Keratinocyte (primary cell): ENCODE data around the gene NPR1. TPM values are rescaled to one million over a fixed set of nuclear protein-coding genes. Genes with fewer than 3 reads are reported as not detected.

Source experiments
- DNase-seq: peaks from one replicate; pipeline ENCODE4 v3.0.0-alpha.2; 2011; ENCODE audit warnings: low read depth, missing footprints, low spot score
- FAIRE-seq: peaks from 2 replicates; lab custom pipeline; 2011; peaks lifted over from hg19 to GRCh38; lab: Jason Lieb, UNC
- H2AFZ ChIP-seq: 2 replicates; pipeline ENCODE4 v1.6.0; 2012; ENCODE audit warnings: low read length, control low read depth, inconsistent platforms; ENCODE audit not compliant: control insufficient read depth
- H3K27ac ChIP-seq: 2 replicates; pipeline ENCODE4 v1.5.1; 2011; ENCODE audit warnings: low read length; ENCODE audit not compliant: control insufficient read depth, insufficient read depth
- H3K27me3 ChIP-seq: 3 replicates; pipeline ENCODE4 v1.6.0; 2011; ENCODE audit warnings: low read length; ENCODE audit not compliant: control insufficient read depth, insufficient read depth; ENCODE audit errors: extremely low read depth
- H3K36me3 ChIP-seq, 2 experiments: 2 replicates in 1 of 2; 3 replicates in 1 of 2; pipeline ENCODE4 v1.5.1; 2011; ENCODE audit warnings: low read length in 2 of 2, mild to moderate bottlenecking in 1 of 2; ENCODE audit not compliant: control insufficient read depth in 2 of 2, insufficient read depth in 2 of 2; ENCODE audit errors: extremely low read depth in 1 of 2
- H3K4me1 ChIP-seq: 3 replicates; pipeline ENCODE4 v1.5.1; 2011; ENCODE audit warnings: low read length; ENCODE audit not compliant: control insufficient read depth, insufficient read depth; ENCODE audit errors: extremely low read depth
- H3K4me2 ChIP-seq: 3 replicates; pipeline ENCODE4 v1.6.0; 2011; ENCODE audit warnings: low read depth, low read length; ENCODE audit not compliant: control insufficient read depth, insufficient read depth; ENCODE audit errors: extremely low read depth
- H3K4me3 ChIP-seq, 3 experiments: fragments of 200-600 bp in 1 of 3; sonication (generic) in 1 of 3; 2 replicates in 2 of 3; 3 replicates in 1 of 3; pipeline ENCODE4 v1.5.1; 2011 to 2016; ENCODE audit warnings: low read length in 3 of 3, mild to moderate bottlenecking in 3 of 3, control low read depth in 2 of 3, inconsistent platforms in 1 of 3, low read depth in 1 of 3, mixed read lengths in 1 of 3, mixed run types in 1 of 3, moderate library complexity in 1 of 3; ENCODE audit not compliant: control insufficient read depth in 2 of 3, insufficient read depth in 2 of 3; ENCODE audit errors: extremely low read depth in 1 of 3
- H3K79me2 ChIP-seq: 2 replicates; pipeline ENCODE4 v1.6.0; 2012; ENCODE audit warnings: low read length; ENCODE audit not compliant: control insufficient read depth, insufficient read depth
- H3K9ac ChIP-seq: 3 replicates; pipeline ENCODE4 v1.6.0; 2011; ENCODE audit warnings: low read length; ENCODE audit not compliant: control insufficient read depth, insufficient read depth; ENCODE audit errors: extremely low read depth
- H3K9me1 ChIP-seq: 3 replicates; pipeline ENCODE4 v1.6.0; 2011; ENCODE audit warnings: low read length; ENCODE audit not compliant: control insufficient read depth, insufficient read depth; ENCODE audit errors: extremely low read depth
- H3K9me3 ChIP-seq: 2 replicates; pipeline ENCODE4 v1.5.1; 2012; ENCODE audit warnings: low read depth, low read length; ENCODE audit not compliant: control insufficient read depth
- H4K20me1 ChIP-seq: 3 replicates; pipeline ENCODE4 v1.6.0; 2011; ENCODE audit warnings: low read length; ENCODE audit not compliant: control insufficient read depth, insufficient read depth; ENCODE audit errors: extremely low read depth
- CTCF ChIP-seq, 3 experiments: IDR thresholded peaks in 1 of 3; conservative IDR thresholded peaks in 1 of 3; optimal IDR thresholded peaks in 1 of 3; 2 replicates in 2 of 3; 3 replicates in 1 of 3; pipeline versions ENCODE3 to v1.5.1; 2011; ENCODE audit warnings: low read length in 3 of 3, mild to moderate bottlenecking in 3 of 3, moderate library complexity in 2 of 3, control low read depth in 1 of 3, inconsistent platforms in 1 of 3; ENCODE audit not compliant: insufficient read depth in 2 of 3; ENCODE audit errors: extremely low read depth in 1 of 3
- EZH2 ChIP-seq: IDR thresholded peaks from one replicate; pipeline ENCODE4 v1.6.1; 2012; ENCODE audit warnings: inconsistent platforms, mild to moderate bottlenecking, low read length, moderate library complexity
- dilution Hi-C: fragments of 300-500 bp; cut with MboI; formaldehyde crosslinking; loops from one replicate; pipeline ENCODE4 v1.7.0; 2020; ENCODE audit warnings: low sequenced_read_pairs; ENCODE audit not compliant: extremely low pct_ligation_motif_present
- polyA plus RNA-seq, 5 experiments: library from polyadenylated mRNA; depleted of rRNA in 3 of 5; stranded (reverse) in 3 of 5; stranded (forward) in 1 of 5; unstranded in 1 of 5; fragments of >200 nt; gene quantifications; 1 replicate in 1 of 5; 2 replicates in 3 of 5; 3 replicates in 1 of 5; pipeline versions ENCODE4 v1.2.1 to v1.2.3, GENCODE V29; 2011 to 2012; ENCODE audit warnings: missing spikeins in 2 of 5, low read depth in 1 of 5, low replicate concordance in 1 of 5

The NPR1 gene
- polyA plus RNA-seq, 1 donor (not counting 4 experiments of a cell fraction or from before 2014, with no cell fraction given), result not detected

DNA sequence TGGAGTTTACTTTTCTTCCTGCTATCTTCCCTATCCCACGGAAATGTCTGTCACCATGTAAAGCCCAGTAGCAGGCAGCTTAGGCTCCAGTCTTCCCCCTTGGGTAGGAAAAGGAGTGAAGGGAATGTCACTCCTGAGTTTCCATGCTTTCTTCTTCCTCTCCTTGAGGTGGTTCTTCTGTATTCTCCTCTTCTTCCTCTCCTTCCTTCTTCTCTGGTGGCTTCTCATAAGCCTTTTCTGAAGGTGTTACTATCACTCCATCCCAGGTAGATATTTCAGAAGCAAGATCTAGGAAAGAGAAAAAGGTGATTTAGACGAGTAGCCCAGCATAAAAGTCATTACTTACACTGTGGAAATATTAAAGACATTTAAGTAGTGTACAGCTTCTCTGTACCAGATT, 16.2 kb upstream of the NPR1 start:
- H3K4me2 ChIP-seq, result no peak overlapping the region
- H3K4me1 ChIP-seq, result peaks cover 4% of the 10 kb centered on the region
- no peak overlapping the region for H3K4me3 ChIP-seq
- TF ChIP-seq CTCF (optimal IDR thresholded peaks at IDR 0.05 in 1 of 3, IDR thresholded peaks at IDR 0.05 in 1 of 3, conservative IDR thresholded peaks at IDR 0.05 in 1 of 3; ENCODE audit: extremely low read depth in 1 of 3, insufficient read depth in 2 of 3, low read length in 3 of 3) (no peak), EZH2 (no peak)
- H3K27me3 ChIP-seq, result no peaks in the 10 kb centered on the region
- H3K36me3 ChIP-seq, result peaks cover 35 to 41% of the 10 kb centered on the region in 2 experiments
- FAIRE-seq, result no peak
- no peaks in the 10 kb centered on the region for H3K9me1 ChIP-seq
- H3K79me2 ChIP-seq, result peaks cover 15% of the 10 kb centered on the region
- H3K9me3 ChIP-seq, result no peaks in the 10 kb centered on the region
- no peak overlapping the region for H3K27ac ChIP-seq
- dilution Hi-C loops, result no loop called here
- no peak overlapping the region for H3K9ac ChIP-seq
- DNase-seq, result no peak
- no peak overlapping the region for H2AFZ ChIP-seq
- H4K20me1 ChIP-seq, result no peaks in the 10 kb centered on the region

- dilution Hi-C loops, result no loop called here
- Histone ChIP-seq H3K4me1 (peaks cover 2% of the 10 kb centered on the region), H3K79me2 (peaks cover 21% of the 10 kb centered on the region), H3K27me3 (no peaks in the 10 kb centered on the region), H3K36me3 (peaks cover 40 to 50% of the 10 kb centered on the region in 2 experiments), H3K27ac (no peak overlapping the region), H4K20me1 (no peaks in the 10 kb centered on the region), H3K9ac (no peak overlapping the region), H2AFZ (no peak overlapping the region), H3K4me2 (no peak overlapping the region), H3K9me3 (no peaks in the 10 kb centered on the region), H3K4me3 (no peak overlapping the region), H3K9me1 (no peaks in the 10 kb centered on the region)
- FAIRE-seq, result no peak
- DNase-seq, result no peak
- no peak for TF ChIP-seq CTCF (optimal IDR thresholded peaks at IDR 0.05 in 1 of 3, IDR thresholded peaks at IDR 0.05 in 1 of 3, conservative IDR thresholded peaks at IDR 0.05 in 1 of 3; ENCODE audit: extremely low read depth in 1 of 3, insufficient read depth in 2 of 3, low read length in 3 of 3)
- TF ChIP-seq EZH2, result no peak
Observed at GRCh38 chr1:153663211-153663610, 15.3 kb upstream of the NPR1 start.
